CD14-positive monocyte (primary cell): ENCODE measurements around the gene CAMK2A. TPM values are rescaled to one million over a fixed set of nuclear protein-coding genes. Genes with fewer than 3 reads are reported as not detected.

Experiments used
- DNase-seq, 3 donors: peaks; one replicate each; pipeline ENCODE4 v3.0.0-alpha.2; 2011 to 2022
- H2AFZ ChIP-seq: 2 replicates; pipeline ENCODE4 v1.6.0; 2012; ENCODE audit warnings: mild to moderate bottlenecking, low read depth, low read length, inconsistent platforms; ENCODE audit not compliant: insufficient read depth, poor library complexity, severe bottlenecking
- H3K27ac ChIP-seq, 2 donors: 1 replicate in 1 of 2; 2 replicates in 1 of 2; pipeline ENCODE4 v1.5.1; 2012 to 2013; ENCODE audit warnings: low read length in 2 of 2, control low read depth in 1 of 2, inconsistent platforms in 1 of 2, low read depth in 1 of 2, mild to moderate bottlenecking in 1 of 2
- H3K27me3 ChIP-seq, 2 donors: one replicate each; pipeline versions ENCODE4 v1.6.0 to v1.6.1; 2011 to 2013; ENCODE audit warnings: low read length in 2 of 2; ENCODE audit not compliant: control insufficient read depth in 2 of 2, insufficient read depth in 2 of 2
- H3K36me3 ChIP-seq, 2 donors: replicated peaks in 1 of 2; 1 replicate in 1 of 2; 2 replicates in 1 of 2; pipeline versions ENCODE4 v1.5.1 to v1.6.1; 2012 to 2013; ENCODE audit warnings: low read length in 2 of 2, control low read depth in 1 of 2, inconsistent platforms in 1 of 2, mild to moderate bottlenecking in 1 of 2; ENCODE audit not compliant: insufficient read depth in 2 of 2, control insufficient read depth in 1 of 2
- H3K4me1 ChIP-seq, 2 donors: 1 replicate in 1 of 2; 2 replicates in 1 of 2; pipeline versions ENCODE4 v1.5.1 to v1.6.1; 2012 to 2013; ENCODE audit warnings: low read length in 2 of 2, control low read depth in 1 of 2, inconsistent platforms in 1 of 2, mild to moderate bottlenecking in 1 of 2, moderate library complexity in 1 of 2; ENCODE audit not compliant: insufficient read depth in 2 of 2, control insufficient read depth in 1 of 2
- H3K4me2 ChIP-seq: replicated peaks from 2 replicates; pipeline ENCODE3; 2012; ENCODE audit warnings: low read length, moderate library complexity, mild to moderate bottlenecking; ENCODE audit not compliant: poor library complexity, severe bottlenecking; ENCODE audit errors: extremely low read depth
- H3K4me3 ChIP-seq, 3 experiments: fragments of 200-600 bp in 1 of 3; sonication (generic) in 1 of 3; replicated peaks in 1 of 3; 1 replicate in 2 of 3; 2 replicates in 1 of 3; pipeline ENCODE4 v1.5.1; 2011 to 2013; ENCODE audit warnings: low read length in 3 of 3, mild to moderate bottlenecking in 3 of 3, control low read depth in 2 of 3, low read depth in 2 of 3, inconsistent platforms in 1 of 3, moderate library complexity in 1 of 3
- H3K79me2 ChIP-seq: 2 replicates; pipeline ENCODE4 v1.6.0; 2012; ENCODE audit warnings: mild to moderate bottlenecking, control low read depth, inconsistent platforms, low read length, moderate library complexity; ENCODE audit not compliant: insufficient read depth
- H3K9ac ChIP-seq: 2 replicates; pipeline ENCODE4 v1.6.0; 2017; ENCODE audit warnings: low read length, mild to moderate bottlenecking; ENCODE audit not compliant: insufficient read depth, poor library complexity, severe bottlenecking
- H3K9me3 ChIP-seq, 2 donors: replicated peaks in 1 of 2; 1 replicate in 1 of 2; 2 replicates in 1 of 2; pipeline versions ENCODE4 v1.5.1 to v1.6.1; 2012 to 2013; ENCODE audit warnings: low read length in 2 of 2, control low read depth in 1 of 2; ENCODE audit not compliant: control insufficient read depth in 1 of 2, insufficient read depth in 1 of 2
- H4K20me1 ChIP-seq: 2 replicates; pipeline ENCODE4 v1.6.0; 2012; ENCODE audit warnings: mild to moderate bottlenecking, low read length, control low read depth, moderate library complexity; ENCODE audit not compliant: insufficient read depth
- H3K27ac Mint-ChIP-seq, 7 donors: one replicate each; pipeline ENCODE4 v1.8.0; 2020; ENCODE audit warnings: mild to moderate bottlenecking in 7 of 7, mixed read lengths in 7 of 7, moderate library complexity in 6 of 7, inconsistent platforms in 2 of 7
- H3K27me3 Mint-ChIP-seq, 3 donors: one replicate each; pipeline ENCODE4 v1.8.0; 2021 to 2022; ENCODE audit warnings: low read depth in 3 of 3, mild to moderate bottlenecking in 3 of 3, mixed read lengths in 3 of 3, moderate library complexity in 3 of 3, inconsistent platforms in 1 of 3
- H3K36me3 Mint-ChIP-seq, 2 donors: one replicate each; pipeline ENCODE4 v1.8.0; 2020; ENCODE audit warnings: mixed read lengths in 2 of 2, inconsistent platforms in 1 of 2, mild to moderate bottlenecking in 1 of 2
- H3K4me1 Mint-ChIP-seq: one replicate; pipeline ENCODE4 v1.8.0; 2020; ENCODE audit warnings: mild to moderate bottlenecking, mixed read lengths
- H3K4me3 Mint-ChIP-seq, 2 donors: one replicate each; pipeline ENCODE4 v1.8.0; 2020; ENCODE audit warnings: mild to moderate bottlenecking in 2 of 2, mixed read lengths in 2 of 2, moderate library complexity in 1 of 2
- H3K9me3 Mint-ChIP-seq, 7 donors: one replicate each; pipeline ENCODE4 v1.8.0; 2020 to 2022; ENCODE audit warnings: mixed read lengths in 7 of 7, mild to moderate bottlenecking in 6 of 7, moderate library complexity in 6 of 7, inconsistent platforms in 2 of 7
- CTCF ChIP-seq: fragments of 200-600 bp; IDR thresholded peaks from one replicate; pipeline ENCODE4 v1.8.0; 2022; ENCODE audit warnings: antibody characterized with exemption, mild to moderate bottlenecking
- WGBS: methylation state at CpG from one replicate; pipeline ENCODE4 v1.1.5; 2013; ENCODE audit warnings: missing lambda C conversion rate; ENCODE audit not compliant: insufficient coverage; 5-methylcytosine and 5-hydroxymethylcytosine counted together
- intact Hi-C, 2 donors: fragments of 100-400 bp; cut with micrococcal nuclease; formaldehyde crosslinking; loops; one replicate each; pipeline versions ENCODE4 v1.15.0 to v1.15.1; 2023
- polyA plus RNA-seq, 3 donors: library from polyadenylated mRNA; depleted of rRNA in 1 of 3; unstranded in 2 of 3; stranded (reverse) in 1 of 3; fragments of 300-500 nt in 2 of 3; fragments of >200 nt in 1 of 3; fragmentation: Illumina TruSeq in 2 of 3; gene quantifications; 1 replicate in 2 of 3; 2 replicates in 1 of 3; pipeline ENCODE4 v1.2.3, GENCODE V29; 2012 to 2021

CAMK2A gene
- polyA plus RNA-seq, 3 donors: not detected

GRCh38 chr5:150219861-150220260, 69.7 kb downstream of the CAMK2A start:
- no peak for TF ChIP-seq CTCF

GRCh38 chr5:150219142-150219541, 70.4 kb downstream of the CAMK2A start:
- H3K4me1 Mint-ChIP-seq: peaks cover 7% of the 10 kb centered on the region
- intact Hi-C loops: loop anchor here in 1 of 2 donors (2.0 kb wide), 1 partner anchor 88 kb away; no protein-coding TSS in a partner anchor
- Histone ChIP-seq H3K79me2 (no peaks in the 10 kb centered on the region), H4K20me1 (no peaks in the 10 kb centered on the region), H3K27ac (no peak overlapping the region), H3K4me3 (no peak overlapping the region), H3K4me1 (no peaks in the 10 kb centered on the region), H3K36me3 (no peaks in the 10 kb centered on the region), H3K9ac (no peak overlapping the region), H3K27me3 (no peaks in the 10 kb centered on the region), H3K4me2 (no peak overlapping the region), H2AFZ (no peak overlapping the region), H3K9me3 (no peaks in the 10 kb centered on the region)
- H3K4me3 Mint-ChIP-seq: no peak overlapping the region
- no peak overlapping the region for H3K27ac Mint-ChIP-seq
- DNase-seq: no peak
- no peak for TF ChIP-seq CTCF
- peaks cover 6 to 17% (median 13%) of the 10 kb centered on the region in 3 donors for H3K27me3 Mint-ChIP-seq
- H3K9me3 Mint-ChIP-seq: peaks cover 0 to 2% (median 0%) of the 10 kb centered on the region in 7 donors
- no peaks in the 10 kb centered on the region for H3K36me3 Mint-ChIP-seq

More at GRCh38 chr5:150219861-150220260, 69.7 kb downstream of the CAMK2A start:
- H3K9ac ChIP-seq: no peak overlapping the region
- H3K4me1 ChIP-seq: no peaks in the 10 kb centered on the region
- Mint-ChIP-seq H3K4me1 (peaks cover 7% of the 10 kb centered on the region), H3K27ac (no peak overlapping the region), H3K4me3 (no peak overlapping the region), H3K36me3 (no peaks in the 10 kb centered on the region), H3K27me3 (peaks cover 4 to 15% (median 12%) of the 10 kb centered on the region in 3 donors), H3K9me3 (peaks cover 0 to 2% (median 0%) of the 10 kb centered on the region in 7 donors)
- no peaks in the 10 kb centered on the region for H3K27me3 ChIP-seq
- H3K36me3 ChIP-seq: no peaks in the 10 kb centered on the region
- H3K4me2 ChIP-seq: no peak overlapping the region
- intact Hi-C loops: loop anchor here in 1 of 2 donors (2.0 kb wide), 1 partner anchor 89 kb away; no protein-coding TSS in a partner anchor
- H4K20me1 ChIP-seq: no peaks in the 10 kb centered on the region
- H3K27ac ChIP-seq: no peak overlapping the region
- no peak overlapping the region for H2AFZ ChIP-seq
- no peak overlapping the region for H3K4me3 ChIP-seq
- H3K79me2 ChIP-seq: no peaks in the 10 kb centered on the region
- no peaks in the 10 kb centered on the region for H3K9me3 ChIP-seq
- no CpG with 5 or more reads among the region's 2 CpGs for WGBS
- DNase-seq: no peak
